Esophagus muscularis mucosa (tissue), 3 donors: ENCODE results near the gene FTO.

Experiments
- POLR2AphosphoS5 ChIP-seq, 2 donors: sonication (generic); formaldehyde crosslinking; IDR thresholded peaks; one replicate each; pipeline ENCODE4 v1.6.1; 2017; ENCODE audit warnings: antibody characterized with exemption in 2 of 2
- TF ChIP-seq, protein P1 (sequence below), 3 experiments: fragments of 200-600 bp in 2 of 3; fragments of 450-650 bp in 1 of 3; sonication (generic) in 2 of 3; IDR thresholded peaks; one replicate each; pipeline ENCODE4 v1.5.1; 2017 to 2019; ENCODE audit warnings: antibody characterized with exemption in 3 of 3, mild to moderate bottlenecking in 2 of 3, moderate library complexity in 1 of 3

- TF ChIP-seq, protein P1, sequence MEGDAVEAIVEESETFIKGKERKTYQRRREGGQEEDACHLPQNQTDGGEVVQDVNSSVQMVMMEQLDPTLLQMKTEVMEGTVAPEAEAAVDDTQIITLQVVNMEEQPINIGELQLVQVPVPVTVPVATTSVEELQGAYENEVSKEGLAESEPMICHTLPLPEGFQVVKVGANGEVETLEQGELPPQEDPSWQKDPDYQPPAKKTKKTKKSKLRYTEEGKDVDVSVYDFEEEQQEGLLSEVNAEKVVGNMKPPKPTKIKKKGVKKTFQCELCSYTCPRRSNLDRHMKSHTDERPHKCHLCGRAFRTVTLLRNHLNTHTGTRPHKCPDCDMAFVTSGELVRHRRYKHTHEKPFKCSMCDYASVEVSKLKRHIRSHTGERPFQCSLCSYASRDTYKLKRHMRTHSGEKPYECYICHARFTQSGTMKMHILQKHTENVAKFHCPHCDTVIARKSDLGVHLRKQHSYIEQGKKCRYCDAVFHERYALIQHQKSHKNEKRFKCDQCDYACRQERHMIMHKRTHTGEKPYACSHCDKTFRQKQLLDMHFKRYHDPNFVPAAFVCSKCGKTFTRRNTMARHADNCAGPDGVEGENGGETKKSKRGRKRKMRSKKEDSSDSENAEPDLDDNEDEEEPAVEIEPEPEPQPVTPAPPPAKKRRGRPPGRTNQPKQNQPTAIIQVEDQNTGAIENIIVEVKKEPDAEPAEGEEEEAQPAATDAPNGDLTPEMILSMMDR (IDR thresholded peaks at IDR 0.05), result no peak
- TF ChIP-seq POLR2AphosphoS5 (IDR thresholded peaks at IDR 0.05), result no peak
Measured at GRCh38 chr16:53932975-53933374, 229.0 kb downstream of the FTO start.
